A172 (cell line): ENCODE data around the gene MAGI1. TPM values are rescaled to one million over a fixed set of nuclear protein-coding genes. Genes with fewer than 3 reads are reported as not detected.

Experiments
- DNase-seq: peaks from one replicate; pipeline ENCODE4 v3.0.0-alpha.2; 2015; ENCODE audit warnings: low spot score
- total RNA-seq: library from RNA; depleted of rRNA; stranded (reverse); fragments of >200 nt; shearing (Covaris generic); gene quantifications from 2 replicates; pipeline ENCODE4 v1.2.3, GENCODE V29; 2014

MAGI1 gene
- total RNA-seq, 1 experiment from 2014 or later = 4.7 TPM

GRCh38 chr3:65843732-65844131 lies 195.0 kb downstream of the MAGI1 start:
- no peak for DNase-seq

GRCh38 chr3:65837604-65838003 lies 201.1 kb downstream of the MAGI1 start:
- DNase-seq = no peak

GRCh38 chr3:65836047-65836446 lies 202.7 kb downstream of the MAGI1 start:
- DNase-seq = peak; percentile 25

- DNase-seq = peak; percentile 55
Measured at GRCh38 chr3:65833761-65834505, 204.8 kb downstream of the MAGI1 start.

- DNase-seq = peak; percentile 58
Measured at GRCh38 chr3:65831733-65832425, 206.8 kb downstream of the MAGI1 start.

- DNase-seq = no peak
Measured at GRCh38 chr3:65830948-65831732, 207.6 kb downstream of the MAGI1 start.

GRCh38 chr3:65829228-65829627 lies 209.5 kb downstream of the MAGI1 start:
- DNase-seq = no peak

- peak; percentile 53 for DNase-seq
Measured at GRCh38 chr3:65828706-65829105, 210.0 kb downstream of the MAGI1 start.

- DNase-seq = no peak
Measured at GRCh38 chr3:65827076-65827475, 211.6 kb downstream of the MAGI1 start.

GRCh38 chr3:65824166-65824565 lies 214.6 kb downstream of the MAGI1 start:
- DNase-seq = no peak

GRCh38 chr3:65820600-65820999 lies 218.1 kb downstream of the MAGI1 start:
- DNase-seq = no peak

- DNase-seq = no peak
Measured at GRCh38 chr3:65819896-65820295, 218.8 kb downstream of the MAGI1 start.

GRCh38 chr3:65817553-65818126 lies 221.1 kb downstream of the MAGI1 start:
- DNase-seq = no peak

- DNase-seq = no peak
Measured at GRCh38 chr3:65816208-65816607, 222.5 kb downstream of the MAGI1 start.

GRCh38 chr3:65814845-65815578 lies 223.7 kb downstream of the MAGI1 start:
- no peak for DNase-seq

- DNase-seq = no peak
Measured at GRCh38 chr3:65811892-65812291, 226.8 kb downstream of the MAGI1 start.

GRCh38 chr3:65811086-65811761 lies 227.5 kb downstream of the MAGI1 start:
- DNase-seq = peak; percentile 35

GRCh38 chr3:65810302-65810701 lies 228.4 kb downstream of the MAGI1 start:
- DNase-seq = no peak

GRCh38 chr3:65809641-65810150 lies 229.0 kb downstream of the MAGI1 start:
- DNase-seq = no peak

- DNase-seq = no peak
Measured at GRCh38 chr3:65808824-65809223, 229.9 kb downstream of the MAGI1 start.

GRCh38 chr3:65808407-65808806 lies 230.3 kb downstream of the MAGI1 start:
- DNase-seq = no peak
